HCT116 (cell line): ENCODE results near the gene CHCHD10. TPM values are rescaled to one million over a fixed set of nuclear protein-coding genes. Genes with fewer than 3 reads are reported as not detected.

Experiments
- ATAC-seq: fragments of 200-7000 bp; cut with Tn5 transposase; 2 replicates; pipeline ENCODE4 v1.9.1; 2020; ENCODE audit warnings: mild to moderate bottlenecking, moderate library complexity
- Bru-seq: library from RNA; stranded (reverse); fragments of 400-500 nt; gene quantifications from one replicate; lab custom pipeline; 2021; lab: Mats Ljungman, UMichigan
- BruChase-seq, 2 experiments: library from RNA; stranded (reverse); fragments of 400-500 nt; gene quantifications; one replicate each; lab custom pipeline; 2021; lab: Mats Ljungman, UMichigan
- BruUV-seq: library from RNA; stranded (reverse); fragments of 400-500 nt; replicated peaks from 2 replicates; lab custom pipeline; 2021; lab: Mats Ljungman, UMichigan
- CTCF ChIA-PET: fragments of 300-600 bp; sonication (Branson Sonifier 250); formaldehyde crosslinking; loops from one replicate; lab custom pipeline; 2021; ENCODE audit warnings: antibody characterized with exemption; lab: Charles Lee
- POLR2A ChIA-PET: fragments of 300-600, 350-600 bp; sonication (Branson Sonifier 250); formaldehyde crosslinking; loops from one replicate; lab custom pipeline; 2021; ENCODE audit warnings: antibody characterized with exemption; lab: Charles Lee
- RAD21 ChIA-PET, 2 experiments: fragments of 300-600 bp; sonication (Branson Sonifier 250); formaldehyde crosslinking; loops; one replicate each; lab custom pipeline; 2023; ENCODE audit warnings: low total read pairs in 2 of 2; ENCODE audit not compliant: uncharacterized antibody in 2 of 2, unreplicated experiment in 2 of 2, low non-redundant PET in 1 of 2; lab: Charles Lee
- DNase-seq: peaks from one replicate; pipeline ENCODE4 v3.0.0-alpha.2; 2010; ENCODE audit warnings: low read depth, low spot score
- H2AFZ ChIP-seq: fragments of 200-600 bp; shearing (Covaris generic), sonication (generic); 2 replicates; pipeline ENCODE4 v1.6.1; 2017; ENCODE audit warnings: low read depth, mixed run types, mixed read lengths, antibody characterized with exemption, low read length; ENCODE audit not compliant: poor library complexity, severe bottlenecking
- H3K27ac ChIP-seq: 2 replicates; pipeline ENCODE4 v1.5.1; 2012; ENCODE audit warnings: low read depth, low read length
- H3K27me3 ChIP-seq: fragments of 200-600 bp; sonication (generic); 2 replicates; pipeline ENCODE4 v1.6.1; 2016; ENCODE audit warnings: mixed run types, low read length, mixed read lengths; ENCODE audit not compliant: insufficient read depth
- H3K36me3 ChIP-seq, 2 experiments: fragments of 200-500 bp in 1 of 2; fragments of 200-600 bp in 1 of 2; sonication (Bioruptor generic) in 1 of 2; sonication (generic) in 1 of 2; 2 replicates each; pipeline versions ENCODE4 v1.5.1 to v1.6.1; 2014 to 2016; ENCODE audit warnings: low read length in 2 of 2, inconsistent platforms in 1 of 2, mixed read lengths in 1 of 2, mixed run types in 1 of 2; ENCODE audit not compliant: insufficient read depth in 2 of 2, control insufficient read depth in 1 of 2
- H3K4me1 ChIP-seq, 2 experiments: fragments of 200-600 bp in 1 of 2; sonication (generic) in 1 of 2; 2 replicates each; pipeline versions ENCODE4 v1.5.1 to v1.6.1; 2012 to 2017; ENCODE audit warnings: low read length in 2 of 2, inconsistent platforms in 1 of 2, mild to moderate bottlenecking in 1 of 2, mixed read lengths in 1 of 2, mixed run types in 1 of 2, moderate library complexity in 1 of 2; ENCODE audit not compliant: insufficient read depth in 2 of 2, control insufficient read depth in 1 of 2
- H3K4me2 ChIP-seq: fragments of 200-600 bp; sonication (generic); 2 replicates; pipeline ENCODE4 v1.6.1; 2017; ENCODE audit warnings: mixed run types, low read length, mixed read lengths
- H3K4me3 ChIP-seq, 2 experiments: fragments of 200-600 bp in 1 of 2; sonication (generic) in 1 of 2; replicated peaks in 1 of 2; 2 replicates each; pipeline ENCODE4 v1.5.1; 2011 to 2016; ENCODE audit warnings: low read length in 2 of 2, control low read depth in 1 of 2, low read depth in 1 of 2, mild to moderate bottlenecking in 1 of 2, mixed read lengths in 1 of 2, mixed run types in 1 of 2
- H3K79me2 ChIP-seq: fragments of 200-600 bp; sonication (generic); 2 replicates; pipeline ENCODE4 v1.6.1; 2017; ENCODE audit warnings: mild to moderate bottlenecking, mixed run types, low read length, moderate library complexity, mixed read lengths; ENCODE audit not compliant: insufficient read depth
- H3K9ac ChIP-seq: fragments of 200-600 bp; sonication (generic); 2 replicates; pipeline ENCODE4 v1.6.1; 2016; ENCODE audit warnings: low read length, mixed read lengths
- H3K9me2 ChIP-seq: fragments of 200-600 bp; sonication (generic), shearing (Covaris generic); 2 replicates; pipeline ENCODE4 v1.6.1; 2017; ENCODE audit warnings: mixed run types, mild to moderate bottlenecking, moderate library complexity; ENCODE audit not compliant: insufficient read depth
- H3K9me3 ChIP-seq, 2 experiments: fragments of 200-500 bp in 1 of 2; fragments of 200-600 bp in 1 of 2; sonication (Bioruptor generic) in 1 of 2; sonication (generic) in 1 of 2; 2 replicates each; pipeline ENCODE4 v1.6.1; 2014 to 2017; ENCODE audit warnings: low read length in 2 of 2, mixed read lengths in 2 of 2, inconsistent platforms in 1 of 2, low read depth in 1 of 2, mild to moderate bottlenecking in 1 of 2, mixed run types in 1 of 2, moderate library complexity in 1 of 2; ENCODE audit not compliant: control insufficient read depth in 1 of 2, insufficient read depth in 1 of 2
- H4K20me1 ChIP-seq: fragments of 200-600 bp; sonication (generic), shearing (Covaris generic); 2 replicates; pipeline ENCODE4 v1.6.1; 2017; ENCODE audit warnings: mixed run types, mild to moderate bottlenecking, moderate library complexity; ENCODE audit not compliant: insufficient read depth
- CEBPB ChIP-seq: IDR thresholded peaks from 2 replicates; pipeline ENCODE4 v1.6.1; 2012; ENCODE audit warnings: low read depth
- EGR1 ChIP-seq: IDR thresholded peaks from 2 replicates; pipeline ENCODE4 v1.6.1; 2012; ENCODE audit warnings: low read depth
- EZH2phosphoT487 ChIP-seq: fragments of 200-600 bp; IDR thresholded peaks from 2 replicates; pipeline ENCODE4 v1.6.1; 2018; ENCODE audit warnings: antibody characterized with exemption, borderline replicate concordance
- JUND ChIP-seq: IDR thresholded peaks from 2 replicates; pipeline ENCODE4 v1.6.1; 2012
- POLR2A ChIP-seq: IDR thresholded peaks from 2 replicates; pipeline ENCODE4 v1.7.0; 2011; ENCODE audit warnings: borderline replicate concordance; ENCODE audit not compliant: insufficient read depth, insufficient read length; ENCODE audit errors: extremely low read depth
- POLR2AphosphoS5 ChIP-seq: IDR thresholded peaks from 2 replicates; pipeline ENCODE4 v1.6.1; 2011; ENCODE audit warnings: mild to moderate bottlenecking, low read depth, low read length, moderate library complexity
- RAD21 ChIP-seq: IDR thresholded peaks from 2 replicates; pipeline ENCODE4 v1.6.1; 2012; ENCODE audit warnings: low read depth, mild to moderate bottlenecking
- REST ChIP-seq: IDR thresholded peaks from 2 replicates; pipeline ENCODE4 v1.6.1; 2012; ENCODE audit warnings: low read depth
- SP1 ChIP-seq: IDR thresholded peaks from 2 replicates; pipeline ENCODE4 v1.6.1; 2012; ENCODE audit warnings: low read depth
- SRF ChIP-seq: IDR thresholded peaks from 2 replicates; pipeline ENCODE4 v1.6.1; 2012; ENCODE audit warnings: low read depth
- TCF7L2 ChIP-seq: IDR thresholded peaks from 2 replicates; pipeline ENCODE4 v1.7.0; 2011; ENCODE audit warnings: borderline replicate concordance, inconsistent platforms; ENCODE audit not compliant: insufficient read depth, insufficient read length; ENCODE audit errors: extremely low read depth
- YY1 ChIP-seq: IDR thresholded peaks from 2 replicates; pipeline ENCODE4 v1.6.1; 2011; ENCODE audit warnings: low read length, low read depth, moderate library complexity, mild to moderate bottlenecking; ENCODE audit not compliant: insufficient replicate concordance; ENCODE audit errors: extremely low read depth
- ZBTB33 ChIP-seq: IDR thresholded peaks from 2 replicates; pipeline ENCODE4 v1.6.1; 2011; ENCODE audit warnings: mild to moderate bottlenecking, low read length, moderate library complexity; ENCODE audit not compliant: insufficient replicate concordance; ENCODE audit errors: extremely low read depth
- intact Hi-C: fragments of 100-400 bp; cut with micrococcal nuclease; formaldehyde crosslinking; loops from 2 replicates; pipeline ENCODE4 v1.10.0; 2022
- long read RNA-seq: library from polyadenylated mRNA; unstranded; transcript quantifications from one replicate; pipeline ENCODE4 v2.0.0, GENCODE V29; 2021; ENCODE audit not compliant: unreplicated experiment
- polyA plus RNA-seq: library from polyadenylated mRNA; unstranded; fragments of >200 nt; gene quantifications from 2 replicates; pipeline ENCODE4 v1.2.1, GENCODE V29; 2012; ENCODE audit warnings: missing spikeins
- total RNA-seq: library from RNA; stranded (reverse); gene quantifications from one replicate; pipeline ENCODE4 v1.2.1, GENCODE V29; 2021; ENCODE audit not compliant: unreplicated experiment
- TF ChIP-seq, protein P1 (sequence below): IDR thresholded peaks from 2 replicates; pipeline ENCODE4 v1.6.1; 2012
- TF ChIP-seq, protein P2 (sequence below), 3 experiments: fragments of 200-600 bp in 1 of 3; sonication (generic) in 1 of 3; IDR thresholded peaks in 2 of 3; conservative IDR thresholded peaks in 1 of 3; 2 replicates each; pipeline ENCODE4 v1.5.1; 2012 to 2017; ENCODE audit warnings: low read depth in 2 of 3, low read length in 2 of 3, antibody characterized with exemption in 1 of 3, borderline replicate concordance in 1 of 3, control low read depth in 1 of 3, mild to moderate bottlenecking in 1 of 3, mixed read lengths in 1 of 3, mixed run types in 1 of 3, moderate library complexity in 1 of 3; ENCODE audit not compliant: insufficient read depth in 1 of 3

The CHCHD10 gene
- total RNA-seq, result 279 TPM
- 397 and 460 TPM in 2 replicates for polyA plus RNA-seq
- Bru-seq, nascent RNA, result percentile 77 among the genes with signal in this experiment
- percentile 55 among the genes with signal in this experiment for BruChase-seq, experiment 1, labeled RNA remaining after a 6-hour chase
- percentile 65 among the genes with signal in this experiment for BruChase-seq, experiment 2, labeled RNA remaining after a 2-hour chase
- long read RNA-seq, transcript CHCHD10-202 (4 exons, 1,171 nt), result major isoform, 38 of 54 reads
- long read RNA-seq, partial matches to known transcripts, result 2 of 54 reads
- long read RNA-seq, other reads (novel, unspliced or antisense), result 14 of 54 reads

DNA sequence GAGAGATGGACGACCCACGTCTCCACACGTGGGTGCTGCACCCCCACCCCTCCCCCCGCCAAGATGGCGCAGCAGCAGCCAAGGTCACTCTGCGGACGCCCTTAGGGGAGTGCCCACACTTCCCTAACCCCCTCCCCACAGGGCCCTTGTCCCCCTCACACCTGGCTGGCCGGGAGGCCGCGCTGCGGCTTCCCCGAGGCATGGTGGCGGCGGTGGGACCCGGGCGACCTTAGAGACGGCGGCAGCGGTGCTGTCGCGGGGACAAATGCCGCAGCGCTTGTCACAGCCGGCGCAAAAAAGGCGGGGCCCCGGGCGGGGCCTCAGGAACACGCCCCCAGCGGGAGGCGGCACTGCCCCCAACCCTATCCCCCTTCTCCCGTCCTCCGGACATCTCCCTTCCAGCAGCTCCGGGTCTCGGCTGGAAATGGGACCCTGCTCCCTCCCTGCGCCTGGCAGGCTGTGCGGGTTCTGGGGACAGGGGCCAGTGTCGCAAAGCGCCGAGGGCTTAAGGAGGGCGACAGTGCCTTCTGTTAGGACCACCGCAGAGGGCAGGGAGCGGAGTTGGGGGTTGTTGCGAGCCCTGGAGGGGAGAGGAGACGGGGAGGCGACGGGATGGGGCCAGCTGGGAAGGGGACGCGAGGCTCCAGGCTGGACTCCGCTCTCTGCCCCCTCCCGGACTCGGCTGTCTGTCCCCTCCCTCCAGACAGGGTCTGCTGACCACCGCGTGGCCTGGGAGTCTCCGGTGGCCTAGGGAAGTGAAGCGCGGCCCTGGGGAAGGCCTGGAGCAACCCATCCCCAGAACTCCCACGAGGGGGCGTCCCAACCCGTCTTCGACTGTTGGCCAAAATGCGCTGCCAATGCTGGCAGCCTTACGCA, at the start of gene CHCHD10:
TSS of gene CHCHD10 (minus strand) at position 300 of the 876 bp plus-strand sequence. CDS start at position 202, 98 bp downstream.
- H3K79me2 ChIP-seq, result peaks cover 35% of the 10 kb centered on the region
- RAD21 ChIA-PET, result interaction anchor here in 1 of 2 experiments (0.6 kb wide), 1 partner anchor 44 kb away, joined by 3 read pairs; no protein-coding TSS in a partner anchor
- peak within 1 kb of the TSS; percentile 73 to 86 for H3K4me3 ChIP-seq
- CTCF ChIA-PET, result interaction anchor here (1.5 kb wide), 2 partner anchors 12 to 82 kb away, joined by 7 to 8 read pairs; no protein-coding TSS in a partner anchor
- no peaks in the 10 kb centered on the region for H3K9me3 ChIP-seq
- H3K36me3 ChIP-seq, result peaks cover 9 to 20% of the 10 kb centered on the region in 2 experiments; a peak in 3 of 4 replicates
- H4K20me1 ChIP-seq, result no peaks in the 10 kb centered on the region
- H3K9ac ChIP-seq, result peak within 1 kb of the TSS; percentile 93
- ATAC-seq (peak; percentile 76), DNase-seq (peak; percentile 60)
- TSS peak; percentile 78 for BruUV-seq
- H3K27ac ChIP-seq, result peak within 1 kb of the TSS; percentile 89
- H3K4me1 ChIP-seq, result peaks cover 22 to 67% of the 10 kb centered on the region in 2 experiments
- POLR2A ChIA-PET, result interaction anchor here (2.2 kb wide), 1 partner anchor 9 kb away, joined by 6 read pairs; no protein-coding TSS in a partner anchor
- intact Hi-C loops, result loop anchor here (2.0 to 10.0 kb wide), 3 partner anchors 79 to 225 kb away; no protein-coding TSS in a partner anchor
- H2AFZ ChIP-seq, result no peak within 1 kb of the TSS
- H3K4me2 ChIP-seq, result peak within 1 kb of the TSS; percentile 100
- H3K9me2 ChIP-seq, result no peaks in the 10 kb centered on the region
- no peaks in the 10 kb centered on the region for H3K27me3 ChIP-seq
- TF ChIP-seq SP1, result no peak; the same call in 1 of the 2 replicates
- peak; percentile 6 for TF ChIP-seq ZBTB33
- TF ChIP-seq, protein P1, sequence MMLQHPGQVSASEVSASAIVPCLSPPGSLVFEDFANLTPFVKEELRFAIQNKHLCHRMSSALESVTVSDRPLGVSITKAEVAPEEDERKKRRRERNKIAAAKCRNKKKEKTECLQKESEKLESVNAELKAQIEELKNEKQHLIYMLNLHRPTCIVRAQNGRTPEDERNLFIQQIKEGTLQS, result no peak
- TF ChIP-seq, protein P2, sequence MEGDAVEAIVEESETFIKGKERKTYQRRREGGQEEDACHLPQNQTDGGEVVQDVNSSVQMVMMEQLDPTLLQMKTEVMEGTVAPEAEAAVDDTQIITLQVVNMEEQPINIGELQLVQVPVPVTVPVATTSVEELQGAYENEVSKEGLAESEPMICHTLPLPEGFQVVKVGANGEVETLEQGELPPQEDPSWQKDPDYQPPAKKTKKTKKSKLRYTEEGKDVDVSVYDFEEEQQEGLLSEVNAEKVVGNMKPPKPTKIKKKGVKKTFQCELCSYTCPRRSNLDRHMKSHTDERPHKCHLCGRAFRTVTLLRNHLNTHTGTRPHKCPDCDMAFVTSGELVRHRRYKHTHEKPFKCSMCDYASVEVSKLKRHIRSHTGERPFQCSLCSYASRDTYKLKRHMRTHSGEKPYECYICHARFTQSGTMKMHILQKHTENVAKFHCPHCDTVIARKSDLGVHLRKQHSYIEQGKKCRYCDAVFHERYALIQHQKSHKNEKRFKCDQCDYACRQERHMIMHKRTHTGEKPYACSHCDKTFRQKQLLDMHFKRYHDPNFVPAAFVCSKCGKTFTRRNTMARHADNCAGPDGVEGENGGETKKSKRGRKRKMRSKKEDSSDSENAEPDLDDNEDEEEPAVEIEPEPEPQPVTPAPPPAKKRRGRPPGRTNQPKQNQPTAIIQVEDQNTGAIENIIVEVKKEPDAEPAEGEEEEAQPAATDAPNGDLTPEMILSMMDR (IDR thresholded peaks at IDR 0.05 in 2 of 3, conservative IDR thresholded peaks at IDR 0.05 in 1 of 3; ENCODE audit: borderline replicate concordance in 1 of 3, insufficient read depth in 1 of 3, low read depth in 2 of 3, low read length in 2 of 3), result peak; percentile 55 to 79 (median 76); a peak in 5 of 6 replicates
- TF ChIP-seq CEBPB, result no peak
- no peak for TF ChIP-seq TCF7L2
- TF ChIP-seq POLR2A, result peak; percentile 66
- no peak for TF ChIP-seq EGR1
- no peak for TF ChIP-seq JUND
- peak; percentile 84 for TF ChIP-seq POLR2AphosphoS5
- no peak for TF ChIP-seq REST
- TF ChIP-seq RAD21, result peak; percentile 70
- TF ChIP-seq EZH2phosphoT487, result no peak
- TF ChIP-seq YY1, result peak; percentile 86
- no peak for TF ChIP-seq SRF
